Endothelial cell of umbilical vein (primary cell): ENCODE measurements around the gene FAM120C. TPM values are rescaled to one million over a fixed set of nuclear protein-coding genes. Genes with fewer than 3 reads are reported as not detected.

Source experiments
- BruUV-seq: library from RNA; stranded (reverse); fragments of 400-500 nt; replicated peaks from 2 replicates; lab custom pipeline; 2021; lab: Mats Ljungman, UMichigan
- CTCF ChIA-PET: fragments of 300-600, 350-600 bp; sonication (Branson Sonifier 250); formaldehyde crosslinking; loops from one replicate; lab custom pipeline; 2021; ENCODE audit warnings: antibody characterized with exemption, inconsistent platforms; lab: Charles Lee
- POLR2A ChIA-PET: fragments of 300-600, 350-600 bp; sonication (Branson Sonifier 250); formaldehyde crosslinking; loops from one replicate; lab custom pipeline; 2021; ENCODE audit warnings: antibody characterized with exemption, inconsistent platforms; lab: Charles Lee
- DNase-seq: peaks from one replicate; pipeline ENCODE4 v3.0.0-alpha.2; 2011; ENCODE audit warnings: low read depth, low spot score
- FAIRE-seq: peaks from 2 replicates; lab custom pipeline; 2011; peaks lifted over from hg19 to GRCh38; lab: Jason Lieb, UNC
- H2AFZ ChIP-seq: 2 replicates; pipeline ENCODE4 v1.6.0; 2012; ENCODE audit warnings: low read depth, low read length, control low read depth, inconsistent platforms
- H3K27ac ChIP-seq: 2 replicates; pipeline ENCODE4 v1.5.1; 2011; ENCODE audit warnings: low read depth, mild to moderate bottlenecking, control low read depth, low read length, moderate library complexity; ENCODE audit not compliant: insufficient read depth
- H3K27me3 ChIP-seq, 2 experiments: 2 replicates each; pipeline versions ENCODE4 v1.6.0 to v1.6.1; 2011; ENCODE audit warnings: low read length in 2 of 2, mixed read lengths in 1 of 2; ENCODE audit not compliant: control insufficient read depth in 2 of 2, insufficient read depth in 2 of 2
- H3K36me3 ChIP-seq, 2 experiments: 2 replicates in 1 of 2; 3 replicates in 1 of 2; pipeline ENCODE4 v1.5.1; 2011; ENCODE audit warnings: low read length in 2 of 2, mild to moderate bottlenecking in 1 of 2, moderate library complexity in 1 of 2; ENCODE audit not compliant: control insufficient read depth in 2 of 2, insufficient read depth in 2 of 2; ENCODE audit errors: extremely low read depth in 1 of 2
- H3K4me1 ChIP-seq: 3 replicates; pipeline ENCODE4 v1.5.1; 2011; ENCODE audit warnings: mild to moderate bottlenecking, low read length; ENCODE audit not compliant: control insufficient read depth, insufficient read depth; ENCODE audit errors: extremely low read depth
- H3K4me2 ChIP-seq: 2 replicates; pipeline ENCODE4 v1.6.1; 2011; ENCODE audit warnings: low read length, control low read depth, mixed read lengths; ENCODE audit not compliant: insufficient read depth
- H3K4me3 ChIP-seq, 3 experiments: fragments of 200-600 bp in 1 of 3; sonication (generic), shearing (Covaris generic) in 1 of 3; replicated peaks in 1 of 3; 2 replicates each; pipeline ENCODE4 v1.5.1; 2011 to 2016; ENCODE audit warnings: control low read depth in 3 of 3, low read length in 3 of 3, mild to moderate bottlenecking in 2 of 3, inconsistent platforms in 1 of 3, low read depth in 1 of 3, moderate library complexity in 1 of 3; ENCODE audit not compliant: insufficient read depth in 1 of 3
- H3K79me2 ChIP-seq: 2 replicates; pipeline ENCODE4 v1.6.0; 2012; ENCODE audit warnings: low read length, inconsistent platforms; ENCODE audit not compliant: control insufficient read depth, insufficient read depth
- H3K9ac ChIP-seq: replicated peaks from 2 replicates; pipeline ENCODE3; 2011; ENCODE audit warnings: low read length, control low read depth; ENCODE audit not compliant: insufficient read depth; ENCODE audit errors: extremely low read depth
- H3K9me1 ChIP-seq: replicated peaks from 3 replicates; pipeline ENCODE4 v1.6.0; 2011; ENCODE audit warnings: mild to moderate bottlenecking, low read length; ENCODE audit not compliant: control insufficient read depth, insufficient read depth; ENCODE audit errors: extremely low read depth
- H3K9me3 ChIP-seq: replicated peaks from 2 replicates; pipeline ENCODE4 v1.5.1; 2012; ENCODE audit warnings: low read length, inconsistent platforms; ENCODE audit not compliant: control insufficient read depth, insufficient read depth
- H4K20me1 ChIP-seq: replicated peaks from 2 replicates; pipeline ENCODE3; 2011; ENCODE audit warnings: mild to moderate bottlenecking, low read length; ENCODE audit not compliant: control insufficient read depth, insufficient read depth; ENCODE audit errors: extremely low read depth
- CTCF ChIP-seq, 2 donors: IDR thresholded peaks; 1 replicate in 1 of 2; 2 replicates in 1 of 2; pipeline ENCODE4 v1.5.1; 2011; ENCODE audit warnings: low read length in 2 of 2, mild to moderate bottlenecking in 2 of 2, moderate library complexity in 2 of 2, control low read depth in 1 of 2, inconsistent platforms in 1 of 2, low read depth in 1 of 2; ENCODE audit not compliant: insufficient read depth in 1 of 2; ENCODE audit errors: extremely low read depth in 1 of 2
- EZH2 ChIP-seq: IDR thresholded peaks from 2 replicates; pipeline ENCODE4 v1.6.1; 2012; ENCODE audit warnings: borderline replicate concordance, low read depth, mild to moderate bottlenecking, moderate library complexity, low read length, inconsistent platforms; ENCODE audit not compliant: severe bottlenecking
- FOS ChIP-seq: IDR thresholded peaks from 2 replicates; pipeline ENCODE4 v1.6.1; 2011; ENCODE audit warnings: mild to moderate bottlenecking, low read length, moderate library complexity, borderline replicate concordance; ENCODE audit not compliant: insufficient read depth
- GATA2 ChIP-seq: IDR thresholded peaks from 2 replicates; pipeline ENCODE4 v1.7.0; 2011; ENCODE audit warnings: low read depth, mild to moderate bottlenecking, moderate library complexity, mixed read lengths, low read length; ENCODE audit not compliant: insufficient read length, insufficient read depth
- JUN ChIP-seq: IDR thresholded peaks from 2 replicates; pipeline ENCODE4 v1.6.1; 2011; ENCODE audit warnings: borderline replicate concordance, low read depth; ENCODE audit not compliant: insufficient read length, insufficient read depth
- MAX ChIP-seq: IDR thresholded peaks from 2 replicates; pipeline ENCODE4 v1.6.1; 2011; ENCODE audit not compliant: insufficient read depth, insufficient read length
- MYC ChIP-seq: IDR thresholded peaks from one replicate; pipeline ENCODE4 v1.6.1; 2011; ENCODE audit warnings: mild to moderate bottlenecking, low read depth, low read length
- POLR2A ChIP-seq: IDR thresholded peaks from 2 replicates; pipeline ENCODE4 v1.6.1; 2012; ENCODE audit warnings: low read depth, mild to moderate bottlenecking, control low read depth, low read length
- POLR2AphosphoS5 ChIP-seq: IDR thresholded peaks from 2 replicates; pipeline ENCODE4 v1.6.1; 2012; ENCODE audit warnings: low read depth, mild to moderate bottlenecking, control low read depth, low read length, moderate library complexity; ENCODE audit not compliant: insufficient read depth
- dilution Hi-C: fragments of 300-500 bp; cut with MboI; formaldehyde crosslinking; loops from one replicate; pipeline ENCODE4 v1.15.0; 2019; ENCODE audit warnings: low sequenced_read_pairs; ENCODE audit not compliant: extremely low pct_ligation_motif_present
- intact Hi-C: fragments of 100-400 bp; cut with micrococcal nuclease; formaldehyde crosslinking; loops from one replicate; pipeline ENCODE4 v1.10.0; 2022
- polyA plus RNA-seq, 4 experiments: library from polyadenylated mRNA; depleted of rRNA in 3 of 4; stranded (reverse) in 3 of 4; unstranded in 1 of 4; fragments of >200 nt; gene quantifications; 2 replicates each; pipeline versions ENCODE4 v1.2.1 to v1.2.3, GENCODE V29; 2011 to 2012; ENCODE audit warnings: missing spikeins in 1 of 4
- total RNA-seq: library from RNA; stranded (reverse); gene quantifications from 2 replicates; pipeline ENCODE4 v1.2.3, GENCODE V29; 2021

The FAM120C gene
- total and polyA plus RNA-seq, 2 donors (not counting 3 experiments of a cell fraction or from before 2014, with no cell fraction given) = 4.2 to 11.4 TPM

GRCh38 chrX:54043541-54044125 is 139.4 kb downstream of the FAM120C start:
- Histone ChIP-seq H3K36me3 (no peaks in the 10 kb centered on the region), H2AFZ (peak overlapping the region; percentile 46), H3K4me1 (peaks cover 13% of the 10 kb centered on the region), H3K9ac (peak overlapping the region; percentile 93), H3K4me2 (peak overlapping the region; percentile 98), H4K20me1 (no peaks in the 10 kb centered on the region), H3K79me2 (peaks cover 3% of the 10 kb centered on the region), H3K4me3 (peak overlapping the region; percentile 66 to 87 (median 70)), H3K9me1 (no peaks in the 10 kb centered on the region), H3K27me3 (no peaks in the 10 kb centered on the region), H3K9me3 (no peaks in the 10 kb centered on the region), H3K27ac (peak overlapping the region; percentile 76)
- BruUV-seq = TSS peak; percentile 52
- DNase-seq (no peak), FAIRE-seq (peak; percentile 43)
- dilution Hi-C loops (no loop called here), intact Hi-C loops (loop anchor here (1.0 to 10.0 kb wide), 7 partner anchors 140 to 1111 kb away; partner anchors contain the start of genes FAM120C, MAGED2, TSR2 and WNK3)
- TF ChIP-seq JUN = no peak
- POLR2A ChIA-PET = interaction anchor here (1.2 to 1.4 kb wide), 2 partner anchors 360 to 396 kb away, joined by 3 to 4 read pairs; partner anchors contain the start of gene TSR2
- CTCF ChIA-PET = interaction anchor here (0.6 to 2.7 kb wide), 3 partner anchors 26 to 396 kb away, joined by 3 to 15 read pairs (median 3); partner anchors contain the start of gene TSR2

GRCh38 chrX:54043056-54043455 is 140.0 kb downstream of the FAM120C start:
- intact Hi-C loops (loop anchor here (5.0 to 10.0 kb wide), 3 partner anchors 594 to 1112 kb away; partner anchors contain the start of gene MAGED2), dilution Hi-C loops (no loop called here)
- no peak for DNase-seq
- Histone ChIP-seq H3K4me1 (peaks cover 13% of the 10 kb centered on the region), H3K27me3 (no peaks in the 10 kb centered on the region), H3K9me3 (no peaks in the 10 kb centered on the region), H3K4me2 (peak overlapping the region; percentile 98), H3K9me1 (no peaks in the 10 kb centered on the region), H2AFZ (peak overlapping the region; percentile 68), H3K4me3 (peak overlapping the region; percentile 66 to 87 (median 70)), H3K9ac (peak overlapping the region; percentile 93), H3K36me3 (no peaks in the 10 kb centered on the region), H3K27ac (peak overlapping the region; percentile 76), H4K20me1 (no peaks in the 10 kb centered on the region), H3K79me2 (peaks cover 3% of the 10 kb centered on the region)
- FAIRE-seq = peak; percentile 46
- ChIA-PET POLR2A (interaction anchor here (0.6 to 1.4 kb wide), 5 partner anchors 66 to 397 kb away, joined by 3 to 5 read pairs (median 4); partner anchors contain the start of genes TSR2 and WNK3), CTCF (interaction anchor here (0.6 to 2.7 kb wide), 11 partner anchors 24 to 397 kb away, joined by 3 to 15 read pairs (median 4); partner anchors contain the start of genes FAM120C, TSR2 and WNK3)
- no TSS peak for BruUV-seq
- TF ChIP-seq FOS (no peak), EZH2 (no peak), JUN (no peak), POLR2AphosphoS5 (no peak), MAX (no peak), GATA2 (no peak), MYC (no peak), CTCF (IDR thresholded peaks at IDR 0.05; ENCODE audit: extremely low read depth in 1 of 2, insufficient read depth in 1 of 2, low read depth in 1 of 2, low read length in 2 of 2) (no peak), POLR2A (no peak)
